SJCRH30 (cell line): ENCODE data around the gene C9orf43. TPM values are rescaled to one million over a fixed set of nuclear protein-coding genes. Genes with fewer than 3 reads are reported as not detected.

Experiments
- DNase-seq, 2 experiments: peaks; one replicate each; pipeline ENCODE4 v3.0.0-alpha.2; 2015 to 2020
- H3K27ac ChIP-seq: fragments of 250-450 bp; sonication (Bioruptor Pico); 2 replicates; pipeline ENCODE4 v1.5.1; 2020; ENCODE audit warnings: mild to moderate bottlenecking, moderate library complexity
- H3K27me3 ChIP-seq: fragments of 250-450 bp; sonication (Bioruptor Pico); 2 replicates; pipeline ENCODE4 v1.5.1; 2020; ENCODE audit warnings: mild to moderate bottlenecking, moderate library complexity
- H3K36me3 ChIP-seq: fragments of 250-450 bp; sonication (Bioruptor Pico); 2 replicates; pipeline ENCODE4 v1.5.1; 2020; ENCODE audit warnings: mild to moderate bottlenecking, moderate library complexity
- H3K4me1 ChIP-seq: fragments of 250-450 bp; sonication (Bioruptor Pico); 2 replicates; pipeline ENCODE4 v1.5.1; 2020; ENCODE audit warnings: mild to moderate bottlenecking, moderate library complexity
- H3K4me3 ChIP-seq: fragments of 250-450 bp; sonication (Bioruptor Pico); 2 replicates; pipeline ENCODE4 v1.5.1; 2020; ENCODE audit warnings: mild to moderate bottlenecking, moderate library complexity
- H3K9me3 ChIP-seq: fragments of 250-450 bp; sonication (Bioruptor Pico); replicated peaks from 2 replicates; pipeline ENCODE4 v1.5.1; 2020; ENCODE audit warnings: mild to moderate bottlenecking, moderate library complexity
- total RNA-seq: library from RNA; depleted of rRNA; stranded (reverse); fragments of >200 nt; shearing (Covaris generic); gene quantifications from 2 replicates; pipeline ENCODE4 v1.2.3, GENCODE V29; 2014; rRNA removed

C9orf43 gene
- total RNA-seq, 1 experiment from 2014 or later: 0.69 TPM

GRCh38 chr9:113477661-113478060 is 67.1 kb downstream of the C9orf43 start:
- H3K27me3 ChIP-seq: peaks cover 11% of the 10 kb centered on the region
- no peaks in the 10 kb centered on the region for H3K4me1 ChIP-seq
- H3K4me3 ChIP-seq: no peak overlapping the region
- H3K9me3 ChIP-seq: no peaks in the 10 kb centered on the region
- H3K36me3 ChIP-seq: no peaks in the 10 kb centered on the region
- no peak for DNase-seq
- H3K27ac ChIP-seq: no peak overlapping the region

DNA sequence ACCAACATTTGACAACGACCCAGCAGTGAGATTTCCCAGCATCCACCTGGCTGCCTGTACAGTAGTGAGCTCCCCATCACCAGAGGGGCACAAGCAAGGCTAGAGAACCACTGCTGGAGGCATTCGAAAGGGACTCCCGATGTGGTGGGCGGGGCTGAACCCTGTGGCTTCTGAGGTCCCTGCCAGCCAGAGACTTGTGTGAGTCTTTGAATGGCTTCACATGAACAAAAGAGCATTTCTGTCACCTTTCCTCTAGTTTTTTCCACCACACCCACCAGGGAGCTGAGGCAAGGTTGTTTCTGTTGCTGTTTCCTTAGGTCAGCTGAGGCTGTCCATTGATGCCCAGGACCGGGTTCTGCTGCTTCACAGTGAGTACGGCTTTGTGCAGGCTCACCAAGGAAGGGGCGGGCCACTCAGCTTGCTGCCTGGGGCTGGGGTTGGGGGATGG is 68.7 kb downstream of the C9orf43 start:
- no peak for DNase-seq
- no peak overlapping the region for H3K4me3 ChIP-seq
- peaks cover 11% of the 10 kb centered on the region for H3K27me3 ChIP-seq

More for the DNA sequence above, 68.7 kb downstream of the C9orf43 start:
- H3K4me1 ChIP-seq: peaks cover 4% of the 10 kb centered on the region
- H3K27ac ChIP-seq: no peak overlapping the region
- H3K9me3 ChIP-seq: no peaks in the 10 kb centered on the region
- no peaks in the 10 kb centered on the region for H3K36me3 ChIP-seq

Other genes with a start within 250 kb of the C9orf43 start
- gene FKBP15, start 189.5 kb upstream of the C9orf43 start, total RNA-seq: 22.2 and 26.3 TPM in 2 replicates
- gene SLC31A1, start 189.2 kb upstream of the C9orf43 start, total RNA-seq: 28.3 and 28.5 TPM in 2 replicates
- gene CDC26, start 135.2 kb upstream of the C9orf43 start, total RNA-seq: 76.2 and 82.6 TPM in 2 replicates
- 74.3 and 74.4 TPM in 2 replicates for gene PRPF4, start 135.1 kb upstream of the C9orf43 start, total RNA-seq
- 0.05 TPM in 1 of 2 replicates, not detected in the other for gene RNF183, start 107.4 kb upstream of the C9orf43 start, total RNA-seq
- 0.77 and 0.79 TPM in 2 replicates for gene WDR31, start 70.5 kb upstream of the C9orf43 start, total RNA-seq
- 0.10 and 0.15 TPM in 2 replicates for gene BSPRY, start 61.2 kb upstream of the C9orf43 start, total RNA-seq
- 3.8 and 4.6 TPM in 2 replicates for gene HDHD3, start 33.8 kb upstream of the C9orf43 start, total RNA-seq
- 9.0 and 13.3 TPM in 2 replicates for gene ALAD, start 9.5 kb upstream of the C9orf43 start, total RNA-seq
- gene POLE3, start 72 bp upstream of the C9orf43 start, total RNA-seq: 152 and 157 TPM in 2 replicates
- 35.8 and 36.7 TPM in 2 replicates for gene RGS3, start 53.0 kb downstream of the C9orf43 start, total RNA-seq